H1 (cell line): ENCODE data around the gene TRIM24.
A peak's percentile ranks its signal among the peaks of the same experiment; 100 is the strongest.

Experiments
- CTCF ChIP-seq, 3 experiments: IDR thresholded peaks; 1 replicate in 2 of 3; 2 replicates in 1 of 3; pipeline versions ENCODE4 v1.5.1 to v1.6.1; 2011; ENCODE audit warnings: low read length in 3 of 3, mild to moderate bottlenecking in 3 of 3, inconsistent platforms in 2 of 3, low read depth in 1 of 3, moderate library complexity in 1 of 3; ENCODE audit not compliant: insufficient read depth in 1 of 3; ENCODE audit errors: control extremely low read depth in 1 of 3
- EZH2 ChIP-seq: fragments of 200-600 bp; sonication (generic); IDR thresholded peaks from 2 replicates; pipeline ENCODE4 v1.7.1; 2012; ENCODE audit warnings: low read depth, mild to moderate bottlenecking, moderate library complexity, low read length, inconsistent platforms; ENCODE audit not compliant: severe bottlenecking
- GABPA ChIP-seq: IDR thresholded peaks from 2 replicates; pipeline ENCODE4 v1.6.1; 2011; ENCODE audit warnings: mild to moderate bottlenecking, low read length, moderate library complexity, borderline replicate concordance; ENCODE audit not compliant: insufficient read depth
- HDAC6 ChIP-seq: IDR thresholded peaks from one replicate; pipeline ENCODE4 v1.7.1; 2012; ENCODE audit warnings: low read depth, mild to moderate bottlenecking, inconsistent platforms, low read length, moderate library complexity
- POLR2AphosphoS5 ChIP-seq: IDR thresholded peaks from 2 replicates; pipeline ENCODE4 v1.6.1; 2011; ENCODE audit warnings: low read depth, low read length
- RAD21 ChIP-seq, 2 experiments: IDR thresholded peaks in 1 of 2; conservative IDR thresholded peaks in 1 of 2; 2 replicates each; pipeline ENCODE4 v1.6.1; 2011; ENCODE audit warnings: low read depth in 2 of 2, low read length in 2 of 2, improper control_type of control experiment in 1 of 2, inconsistent platforms in 1 of 2, mild to moderate bottlenecking in 1 of 2, moderate library complexity in 1 of 2
- RFX5 ChIP-seq: IDR thresholded peaks from 2 replicates; pipeline ENCODE4 v1.6.1; 2011; ENCODE audit warnings: low read depth, low read length, improper control_type of control experiment, borderline replicate concordance
- SIRT6 ChIP-seq: IDR thresholded peaks from one replicate; pipeline ENCODE4 v1.7.1; 2012; ENCODE audit warnings: low read length, inconsistent platforms
- TAF1 ChIP-seq: IDR thresholded peaks from 2 replicates; pipeline ENCODE4 v1.6.1; 2011; ENCODE audit warnings: mild to moderate bottlenecking, low read depth, low read length
- TF ChIP-seq, protein P1 (sequence below): IDR thresholded peaks from 2 replicates; pipeline ENCODE4 v1.6.1; 2012; ENCODE audit warnings: low read length, inconsistent platforms
- TF ChIP-seq, protein P2 (sequence below): IDR thresholded peaks from 2 replicates; pipeline ENCODE4 v1.6.1; 2012; ENCODE audit warnings: inconsistent platforms

GRCh38 chr7:138512092-138512858 is 52.2 kb downstream of the TRIM24 start:
- TF ChIP-seq CTCF (IDR thresholded peaks at IDR 0.05; ENCODE audit: control extremely low read depth in 1 of 3, insufficient read depth in 1 of 3, low read depth in 1 of 3, low read length in 3 of 3) = no peak
- no peak for TF ChIP-seq TAF1
- no peak for TF ChIP-seq RAD21 (IDR thresholded peaks at IDR 0.05 in 1 of 2, conservative IDR thresholded peaks at IDR 0.05 in 1 of 2; ENCODE audit: low read depth in 2 of 2, low read length in 2 of 2)
- TF ChIP-seq HDAC6 = no peak
- no peak for TF ChIP-seq RFX5
- no peak for TF ChIP-seq GABPA
- TF ChIP-seq EZH2 = no peak
- no peak for TF ChIP-seq SIRT6
- TF ChIP-seq, protein P1, sequence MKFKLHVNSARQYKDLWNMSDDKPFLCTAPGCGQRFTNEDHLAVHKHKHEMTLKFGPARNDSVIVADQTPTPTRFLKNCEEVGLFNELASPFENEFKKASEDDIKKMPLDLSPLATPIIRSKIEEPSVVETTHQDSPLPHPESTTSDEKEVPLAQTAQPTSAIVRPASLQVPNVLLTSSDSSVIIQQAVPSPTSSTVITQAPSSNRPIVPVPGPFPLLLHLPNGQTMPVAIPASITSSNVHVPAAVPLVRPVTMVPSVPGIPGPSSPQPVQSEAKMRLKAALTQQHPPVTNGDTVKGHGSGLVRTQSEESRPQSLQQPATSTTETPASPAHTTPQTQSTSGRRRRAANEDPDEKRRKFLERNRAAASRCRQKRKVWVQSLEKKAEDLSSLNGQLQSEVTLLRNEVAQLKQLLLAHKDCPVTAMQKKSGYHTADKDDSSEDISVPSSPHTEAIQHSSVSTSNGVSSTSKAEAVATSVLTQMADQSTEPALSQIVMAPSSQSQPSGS = no peak
- TF ChIP-seq POLR2AphosphoS5 = peak; percentile 63; the same call in 1 of the 2 replicates
- TF ChIP-seq, protein P2, sequence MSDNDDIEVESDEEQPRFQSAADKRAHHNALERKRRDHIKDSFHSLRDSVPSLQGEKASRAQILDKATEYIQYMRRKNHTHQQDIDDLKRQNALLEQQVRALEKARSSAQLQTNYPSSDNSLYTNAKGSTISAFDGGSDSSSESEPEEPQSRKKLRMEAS = no peak
